Heart right ventricle (tissue), 16 donors: ENCODE measurements around the gene MTOR. TPM values are rescaled to one million over a fixed set of nuclear protein-coding genes. Genes with fewer than 3 reads are reported as not detected.
"Not testable (repeated sequence)": the region's sequence is repeated elsewhere in the genome, so short reads cannot be mapped to it uniquely, and the experiment has no call there.

Experiments used
- ATAC-seq, 8 donors: fragments of 200-7000 bp; cut with Tn5 transposase; one replicate each; pipeline ENCODE4 v1.9.1; 2020; ENCODE audit warnings: mild to moderate bottlenecking in 8 of 8, moderate library complexity in 8 of 8, moderate number of reproducible peaks in 1 of 8
- DNase-seq, 2 donors: peaks; one replicate each; pipeline ENCODE4 v3.0.0-alpha.2; 2020
- H3K27ac ChIP-seq, 10 donors: fragments of 200-600 bp; sonication (generic) in 2 of 10; one replicate each; pipeline versions ENCODE4 v1.5.0 to v1.8.0; 2020 to 2022; ENCODE audit warnings: mild to moderate bottlenecking in 3 of 10
- H3K27me3 ChIP-seq, 7 donors: fragments of 200-600 bp; one replicate each; pipeline ENCODE4 v1.8.0; 2021 to 2022; ENCODE audit warnings: mild to moderate bottlenecking in 2 of 7
- H3K36me3 ChIP-seq, 9 donors: fragments of 200-600 bp; sonication (generic) in 1 of 9; one replicate each; pipeline versions ENCODE4 v1.5.0 to v1.8.0; 2020 to 2022; ENCODE audit warnings: mild to moderate bottlenecking in 2 of 9
- H3K4me1 ChIP-seq, 9 donors: fragments of 200-600 bp; sonication (generic) in 1 of 9; one replicate each; pipeline versions ENCODE4 v1.5.0 to v1.8.0; 2020 to 2022; ENCODE audit warnings: mild to moderate bottlenecking in 4 of 9
- H3K4me3 ChIP-seq, 10 donors: fragments of 200-600 bp; sonication (generic) in 2 of 10; one replicate each; pipeline versions ENCODE4 v1.5.0 to v1.8.0; 2020 to 2022; ENCODE audit warnings: mild to moderate bottlenecking in 7 of 10, moderate library complexity in 2 of 10
- H3K9me3 ChIP-seq, 11 donors: fragments of 200-600 bp in 10 of 11; sonication (generic) in 2 of 11; one replicate each; pipeline versions ENCODE4 v1.5.0 to v1.8.0; 2013 to 2022; ENCODE audit warnings: mild to moderate bottlenecking in 2 of 11, control low read depth in 1 of 11, moderate library complexity in 1 of 11
- WGBS, 2 donors: extraction: QIAGEN DNeasy Blood & Tissue Kit; methylation state at CpG; one replicate each; pipeline ENCODE4 v1.1.7; 2013; ENCODE audit warnings: inconsistent platforms in 1 of 2; 5-methylcytosine and 5-hydroxymethylcytosine counted together
- intact Hi-C, 10 donors: fragments of 100-400 bp; cut with DNase I; formaldehyde crosslinking; loops; one replicate each; pipeline versions ENCODE4 v1.11.1 to v1.14.2; 2022
- polyA plus RNA-seq, 2 donors: library from polyadenylated mRNA; stranded (reverse); fragments of 200-250 nt; gene quantifications; one replicate each; pipeline ENCODE4 v1.2.3, GENCODE V29; 2013
- total RNA-seq, 10 donors: library from RNA; stranded (reverse); fragmentation: NEBNext Ultra II Directional in 3 of 10; extraction: Animal tissue kit (Norgen Biotek cat#: 25700) in 3 of 10; gene quantifications; one replicate each; pipeline versions ENCODE4 v1.2.1 to v1.2.4, GENCODE V29; 2021 to 2023
- TF ChIP-seq, protein P1 (sequence below), 9 donors: fragments of 200-600 bp; sonication (generic) in 2 of 9; IDR thresholded peaks; one replicate each; pipeline versions ENCODE4 v1.5.0 to v1.8.0; 2021 to 2022; ENCODE audit warnings: antibody characterized with exemption in 9 of 9, mild to moderate bottlenecking in 5 of 9, moderate library complexity in 1 of 9
- donor health status: Arrhythmogenic right ventricular cardiomyopathy.
- donor health status: ischemic (EF 13 %, LVEDD 7.1; RV severe dilation, severe dysfunction).
- donor health status: healthy with polysubstance abuse.
- donor health status: DM: no; HTN: yes; CAD: no.
- donor health status: DM: no; HTN: no; CAD: no.
- donor health status: ischemic (EF 25% LVEDD 6.9; RV normal size, moderate dysfunction).
- donor health status: ischemic (EF 25% LVEDD 5.7; RV mildly dilated, moderate dysfunction).
- donor health status: healthy.
- donor health status: DM: yes; HTN: yes; CAD: no.
- donor health status: Ischemic cardiomyopathy.
- donor health status: ischemic (EF 35%, LVEDD 5.7; RV mildly dilated, moderate dysfunction).
- donor health status: nonischemic (EF 11% LVEDD 7.7; RV severe dilation, severe dysfunction).
- donor health status: DM: yes; HTN: yes; CAD: no.
- donor health status: PGD.
- donor health status: ischemic (EF 29% LVEDD 5.4; RV normal size, mild dysfunction).
- donor health status: nonischemic (EF 23%, LVEDD 6.1; RV moderate dilation, normal function).

MTOR gene
- total and polyA plus RNA-seq, 12 donors = 18.7 to 42.7 (median 36.3) TPM

GRCh38 chr1:11067716-11068599 lies 194.4 kb downstream of the MTOR start:
- no peak for ATAC-seq
- WGBS, 2 donors = 91 to 93% methylated on average over 18 of the region's 18 CpGs
- Histone ChIP-seq H3K9me3 (peaks cover 0 to 5% (median 0%) of the 10 kb centered on the region in 11 donors), H3K4me3 (no peak overlapping the region), H3K27ac (no peak overlapping the region), H3K36me3 (peaks cover 0 to 100% (median 75%) of the 10 kb centered on the region in 9 donors), H3K4me1 (no peaks in the 10 kb centered on the region), H3K27me3 (no peaks in the 10 kb centered on the region)
- DNase-seq = no peak
- TF ChIP-seq, protein P1, sequence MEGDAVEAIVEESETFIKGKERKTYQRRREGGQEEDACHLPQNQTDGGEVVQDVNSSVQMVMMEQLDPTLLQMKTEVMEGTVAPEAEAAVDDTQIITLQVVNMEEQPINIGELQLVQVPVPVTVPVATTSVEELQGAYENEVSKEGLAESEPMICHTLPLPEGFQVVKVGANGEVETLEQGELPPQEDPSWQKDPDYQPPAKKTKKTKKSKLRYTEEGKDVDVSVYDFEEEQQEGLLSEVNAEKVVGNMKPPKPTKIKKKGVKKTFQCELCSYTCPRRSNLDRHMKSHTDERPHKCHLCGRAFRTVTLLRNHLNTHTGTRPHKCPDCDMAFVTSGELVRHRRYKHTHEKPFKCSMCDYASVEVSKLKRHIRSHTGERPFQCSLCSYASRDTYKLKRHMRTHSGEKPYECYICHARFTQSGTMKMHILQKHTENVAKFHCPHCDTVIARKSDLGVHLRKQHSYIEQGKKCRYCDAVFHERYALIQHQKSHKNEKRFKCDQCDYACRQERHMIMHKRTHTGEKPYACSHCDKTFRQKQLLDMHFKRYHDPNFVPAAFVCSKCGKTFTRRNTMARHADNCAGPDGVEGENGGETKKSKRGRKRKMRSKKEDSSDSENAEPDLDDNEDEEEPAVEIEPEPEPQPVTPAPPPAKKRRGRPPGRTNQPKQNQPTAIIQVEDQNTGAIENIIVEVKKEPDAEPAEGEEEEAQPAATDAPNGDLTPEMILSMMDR (IDR thresholded peaks at IDR 0.05) = no peak
- intact Hi-C loops = no loop called here

DNA sequence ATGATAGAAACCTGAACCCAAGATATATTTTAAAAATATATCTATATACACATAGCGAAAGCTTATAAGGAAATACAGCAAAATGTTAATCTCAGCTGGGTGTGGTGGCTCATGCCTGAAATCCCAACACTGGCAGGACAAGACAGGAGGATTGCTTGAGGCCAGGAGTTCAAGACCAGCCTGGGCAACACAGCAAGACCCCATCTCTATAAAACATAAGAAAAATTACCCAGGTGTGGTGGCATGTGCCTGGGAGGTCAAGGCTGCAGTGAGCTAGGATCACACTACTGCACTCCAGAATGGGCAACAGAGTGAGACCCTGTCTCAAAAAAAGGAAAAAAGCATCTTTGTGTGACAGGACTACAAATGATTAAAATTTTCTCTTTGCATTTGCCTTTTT lies 196.6 kb downstream of the MTOR start:
- TF ChIP-seq, protein P1 (IDR thresholded peaks at IDR 0.05) = no peak
- Histone ChIP-seq H3K36me3 (peaks cover 0 to 79% (median 54%) of the 10 kb centered on the region in 9 donors), H3K27me3 (no peaks in the 10 kb centered on the region), H3K27ac (no peak overlapping the region), H3K4me1 (peaks cover 0 to 14% (median 7%) of the 10 kb centered on the region in 9 donors), H3K9me3 (peaks cover 0 to 5% (median 0%) of the 10 kb centered on the region in 11 donors), H3K4me3 (no peak overlapping the region)
- intact Hi-C loops = no loop called here
- 98% methylated on average over 1 of the region's 1 CpG for WGBS, 2 donors
- ATAC-seq (no peak), DNase-seq (no peak)

DNA sequence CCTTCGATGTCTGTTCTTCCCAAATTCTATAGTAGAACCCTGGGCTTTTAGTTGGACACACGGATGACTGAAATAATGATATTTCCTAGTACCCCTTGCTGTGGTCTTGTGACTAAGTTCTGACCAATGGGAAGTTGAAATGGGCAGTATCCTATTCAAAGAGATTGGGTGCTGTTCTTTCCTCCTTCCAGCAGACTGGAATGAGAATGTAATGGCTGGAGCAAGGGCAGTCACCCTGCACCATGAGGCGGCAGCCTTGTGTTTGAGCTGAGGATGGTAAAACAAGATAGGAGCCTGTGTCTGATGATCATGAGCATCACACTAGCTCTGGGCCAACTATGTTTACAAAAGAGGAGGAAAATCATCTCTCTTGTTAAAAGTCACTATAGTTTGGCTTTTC lies 197.4 kb downstream of the MTOR start:
- DNase-seq (no peak), ATAC-seq (no peak)
- Histone ChIP-seq H3K36me3 (peaks cover 0 to 71% (median 46%) of the 10 kb centered on the region in 9 donors), H3K9me3 (peaks cover 0 to 5% (median 0%) of the 10 kb centered on the region in 11 donors), H3K27me3 (no peaks in the 10 kb centered on the region), H3K4me1 (peaks cover 0 to 18% (median 12%) of the 10 kb centered on the region in 9 donors), H3K27ac (no peak overlapping the region), H3K4me3 (no peak overlapping the region)
- TF ChIP-seq, protein P1 (IDR thresholded peaks at IDR 0.05) = no peak
- intact Hi-C loops = no loop called here
- WGBS, 2 donors = 97 to 99% methylated on average over 3 of the region's 3 CpGs

DNA sequence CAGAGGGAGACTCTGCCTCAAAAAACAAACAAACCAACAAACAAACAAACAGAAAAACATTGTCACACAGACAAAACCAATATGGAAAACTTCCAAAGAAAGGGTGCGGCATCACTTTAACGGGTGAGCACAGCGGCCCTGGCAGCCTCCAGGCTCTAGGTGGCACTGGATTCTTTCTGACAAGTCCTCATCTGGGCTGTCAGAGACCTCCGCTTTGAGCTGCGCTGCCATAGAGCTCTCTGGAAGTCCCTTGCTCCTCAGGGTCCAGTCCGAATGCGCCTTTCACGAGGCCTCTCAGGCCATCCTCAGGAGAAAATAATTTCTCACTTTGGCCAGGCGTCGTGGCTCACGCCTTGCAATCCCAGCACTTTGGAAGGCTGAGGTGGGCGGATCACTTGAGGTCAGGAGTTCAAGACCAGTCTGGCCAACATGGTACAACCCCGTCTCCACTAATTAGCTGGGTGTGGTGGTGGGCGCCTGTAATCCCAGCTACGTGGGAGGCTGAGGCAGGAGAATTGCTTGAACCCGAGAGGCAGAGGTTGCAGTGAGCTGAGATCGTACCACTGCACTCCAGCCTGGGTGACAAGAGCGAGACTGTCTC lies 198.3 kb downstream of the MTOR start:
- 89 to 90% methylated on average over 18 of the region's 18 CpGs for WGBS, 2 donors
- H3K27ac ChIP-seq, intact Hi-C loops, DNase-seq, H3K9me3 ChIP-seq, ATAC-seq, H3K27me3 ChIP-seq, H3K4me3 ChIP-seq: not testable (repeated sequence)
- Histone ChIP-seq H3K36me3 (peaks cover 0 to 61% (median 37%) of the 10 kb centered on the region in 9 donors), H3K4me1 (peaks cover 2 to 23% (median 16%) of the 10 kb centered on the region in 9 donors)
